HG02938 (cell line): ENCODE measurements around the gene TTLL11.

Experiments
- ATAC-seq: cut with Tn5 transposase; IDR thresholded peaks from one replicate; pipeline ENCODE4 v1.9.1; 2021; ENCODE audit warnings: mild to moderate bottlenecking, moderate library complexity; ENCODE audit not compliant: unreplicated experiment

Gene TTLL11

GRCh38 chr9:121886759-121887485, 206.2 kb downstream of the TTLL11 start:
- no peak for ATAC-seq

DNA sequence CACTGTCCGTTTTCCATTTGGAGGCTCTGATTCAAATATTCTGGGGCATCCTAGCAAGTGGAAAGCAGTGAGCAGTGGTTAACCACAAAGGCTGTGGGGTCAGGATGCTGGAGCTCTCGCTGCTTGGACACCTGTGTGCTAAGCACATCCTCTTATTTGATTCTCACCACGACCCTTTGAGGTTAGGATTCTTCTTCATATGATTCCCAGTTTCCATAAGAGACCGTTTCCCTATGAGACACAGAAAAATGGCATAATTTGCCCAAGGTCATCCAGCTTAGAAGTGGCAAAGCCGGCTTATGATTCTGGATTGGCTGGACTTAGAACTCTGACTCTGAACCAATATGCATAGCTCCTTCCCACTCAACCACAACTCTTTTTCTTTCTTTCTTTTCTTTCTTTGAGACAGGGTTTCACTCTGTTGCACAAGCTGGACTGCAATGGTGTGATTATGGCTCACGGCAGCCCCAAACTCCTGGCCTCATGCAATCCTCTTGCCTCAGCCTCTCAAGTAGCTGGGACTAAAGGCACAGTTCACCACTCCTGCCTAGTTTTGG, 207.7 kb downstream of the TTLL11 start:
- no peak for ATAC-seq

DNA sequence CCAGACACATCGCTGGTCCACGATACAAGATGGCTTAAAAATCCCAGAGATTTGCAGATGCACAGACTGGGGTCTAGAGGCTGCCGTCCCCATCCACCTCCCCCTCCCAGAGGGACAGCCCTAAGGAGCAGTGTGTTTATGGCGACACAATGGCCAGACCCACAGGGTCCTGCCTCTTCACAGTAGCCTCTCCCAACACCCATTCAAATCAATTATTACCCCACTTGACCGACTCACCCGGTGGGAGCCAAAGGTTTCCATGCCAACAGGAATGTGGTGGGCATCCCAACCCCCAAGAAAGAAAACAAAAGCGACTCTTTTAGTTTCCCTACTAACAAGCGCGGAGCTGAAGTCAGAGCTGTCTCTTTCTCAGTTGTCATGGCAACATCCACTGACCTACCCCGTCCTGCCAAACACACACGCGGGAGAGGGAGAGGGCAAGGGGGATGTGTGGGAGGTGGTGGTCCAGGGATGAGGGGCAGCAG, 209.0 kb downstream of the TTLL11 start:
- ATAC-seq: no peak

GRCh38 chr9:121883281-121884056, 209.6 kb downstream of the TTLL11 start:
- ATAC-seq: no peak

- ATAC-seq: no peak
Observed at GRCh38 chr9:121881920-121882500, 211.1 kb downstream of the TTLL11 start.

DNA sequence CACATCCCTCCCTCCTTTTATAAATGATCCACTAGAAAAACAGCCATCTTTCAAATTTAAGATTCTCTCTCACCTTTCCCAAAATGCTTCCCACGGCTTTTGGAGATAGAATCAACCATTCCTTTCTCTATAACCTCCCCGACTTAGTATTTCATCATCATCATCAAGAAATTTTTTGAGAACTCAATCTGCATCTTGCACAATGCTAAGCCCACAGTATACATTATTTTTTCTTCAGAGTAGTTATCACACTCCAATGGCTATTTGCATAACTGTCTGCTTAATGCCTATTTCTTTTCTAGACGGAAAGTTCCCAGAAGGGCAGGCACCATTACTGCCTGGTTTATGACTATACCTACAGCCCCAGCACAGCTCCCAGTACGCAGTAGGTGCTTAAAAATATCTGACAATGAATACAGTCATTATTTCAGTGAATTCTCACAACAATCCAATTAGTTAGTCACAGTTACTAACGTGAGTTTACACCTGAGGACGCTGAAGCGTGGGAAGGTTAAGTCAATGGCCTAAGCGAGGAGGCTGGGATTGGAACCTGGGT, 212.7 kb downstream of the TTLL11 start:
- no peak for ATAC-seq

GRCh38 chr9:121878271-121878822, 214.8 kb downstream of the TTLL11 start:
- no peak for ATAC-seq

DNA sequence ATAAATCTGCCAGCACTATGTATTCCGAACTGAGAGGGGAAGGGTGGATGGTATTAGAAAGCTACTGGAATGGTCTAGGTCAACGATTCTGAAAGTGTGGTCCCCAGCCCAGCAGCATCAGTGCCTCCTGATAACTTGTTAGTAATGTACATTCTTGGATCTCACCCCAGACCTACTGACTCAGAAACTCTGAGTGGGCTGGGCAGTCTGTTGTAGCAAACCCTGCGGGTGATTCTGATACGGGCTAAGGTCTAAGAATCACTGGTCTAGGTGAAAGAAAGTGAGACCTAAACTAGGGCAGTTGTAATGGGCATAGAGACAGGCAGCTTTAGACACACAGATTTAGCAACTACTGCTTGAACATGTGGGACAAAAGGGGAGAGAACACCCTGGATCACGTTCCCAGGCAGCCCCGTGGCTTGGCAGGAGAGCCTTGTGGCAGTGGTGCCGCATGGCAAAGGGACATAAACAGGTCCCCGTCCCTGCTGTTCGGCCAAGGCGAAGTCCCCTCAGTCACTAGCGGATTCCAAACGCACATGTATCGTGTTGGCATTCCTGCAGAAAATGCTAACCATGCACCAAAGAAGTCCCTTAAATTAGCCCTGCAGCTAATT, 216.3 kb downstream of the TTLL11 start:
- ATAC-seq: no peak

- no peak for ATAC-seq
Observed at GRCh38 chr9:121876255-121876654, 216.9 kb downstream of the TTLL11 start.

- ATAC-seq: no peak
Observed at GRCh38 chr9:121874524-121874923, 218.6 kb downstream of the TTLL11 start.

DNA sequence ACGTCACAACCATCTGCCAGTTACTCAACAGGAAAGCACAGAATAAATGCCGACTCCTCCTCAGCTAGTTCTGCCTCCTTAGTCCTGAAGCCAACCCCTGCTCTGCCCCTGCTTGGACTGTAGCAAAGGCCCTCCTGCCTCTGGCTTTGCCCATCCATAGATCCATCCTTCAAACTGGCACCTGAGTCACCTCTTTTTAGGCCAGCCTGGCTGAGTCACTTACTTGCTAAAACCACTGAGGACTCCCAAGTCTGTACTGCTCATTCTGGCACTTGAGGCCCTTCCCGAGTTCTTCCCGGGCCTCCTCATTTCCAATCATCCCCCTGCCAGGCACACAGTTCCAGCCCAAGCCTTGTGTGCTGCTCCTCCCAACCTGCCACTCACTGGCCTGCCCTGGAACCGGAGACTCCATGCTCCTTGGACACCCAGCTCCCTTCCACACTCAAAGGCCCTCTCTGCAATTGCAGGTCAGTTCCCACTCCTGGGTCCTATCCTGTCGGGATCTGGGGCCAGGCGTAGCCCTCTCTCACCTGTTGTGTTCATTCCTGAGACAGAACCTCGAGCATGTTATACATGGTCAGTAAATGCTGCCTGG, 221.6 kb downstream of the TTLL11 start:
- ATAC-seq: no peak

DNA sequence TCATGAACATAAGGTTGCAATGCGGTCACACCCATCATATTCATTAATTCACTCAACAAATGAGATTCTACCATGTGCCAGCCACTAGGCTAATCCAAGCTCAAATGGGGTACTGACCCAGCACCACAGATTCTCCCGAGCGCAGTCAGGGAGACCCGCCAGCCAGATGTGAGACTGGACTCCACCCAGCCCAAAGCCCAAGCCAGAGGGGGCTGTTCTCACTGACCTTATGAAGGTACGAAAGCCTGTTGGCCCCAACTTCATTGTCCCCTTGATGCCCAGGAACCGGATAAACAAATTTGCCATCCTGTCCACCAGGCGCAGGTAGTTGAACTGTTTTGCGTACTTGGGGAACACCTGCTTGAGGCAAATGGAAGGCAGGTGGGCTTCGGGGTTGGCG, 222.8 kb downstream of the TTLL11 start:
- no peak for ATAC-seq

DNA sequence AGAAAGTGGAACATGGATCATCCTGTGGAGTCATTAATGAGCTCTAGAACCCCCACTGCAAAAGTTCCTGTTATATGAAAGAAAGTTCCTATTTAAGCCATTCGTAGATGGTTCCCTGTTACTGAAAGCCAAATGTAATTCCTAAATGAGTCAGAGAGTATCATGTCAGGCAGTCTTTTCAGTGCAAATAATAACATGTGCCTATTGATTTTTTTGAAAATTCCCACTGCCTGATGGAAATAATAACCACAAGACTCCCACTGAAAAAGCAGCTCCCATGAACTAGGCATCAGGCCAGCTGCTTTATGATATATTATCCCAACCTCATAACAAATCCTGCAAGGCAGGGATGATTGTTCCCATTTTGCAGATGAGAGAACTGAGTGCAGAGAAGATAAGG, 224.5 kb downstream of the TTLL11 start:
- ATAC-seq: no peak

DNA sequence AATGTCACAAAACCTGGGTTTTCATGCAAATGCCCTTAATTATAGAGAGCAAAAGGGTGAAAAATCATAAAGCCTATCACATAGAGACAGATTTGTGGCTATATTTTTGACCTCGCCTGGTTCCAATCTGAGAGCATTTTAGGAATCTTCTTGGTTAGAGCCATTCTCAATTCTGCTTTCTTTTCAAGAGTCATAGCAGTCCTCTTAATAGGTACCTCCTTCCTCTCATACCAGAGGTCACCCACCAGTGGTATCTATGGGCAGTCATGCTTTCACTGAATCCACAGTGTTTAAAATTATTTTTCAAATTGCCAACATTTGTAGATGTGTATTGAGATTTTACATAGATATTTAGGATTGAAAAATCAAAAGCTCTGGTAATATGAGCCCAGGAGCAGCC, 226.2 kb downstream of the TTLL11 start:
- no peak for ATAC-seq

DNA sequence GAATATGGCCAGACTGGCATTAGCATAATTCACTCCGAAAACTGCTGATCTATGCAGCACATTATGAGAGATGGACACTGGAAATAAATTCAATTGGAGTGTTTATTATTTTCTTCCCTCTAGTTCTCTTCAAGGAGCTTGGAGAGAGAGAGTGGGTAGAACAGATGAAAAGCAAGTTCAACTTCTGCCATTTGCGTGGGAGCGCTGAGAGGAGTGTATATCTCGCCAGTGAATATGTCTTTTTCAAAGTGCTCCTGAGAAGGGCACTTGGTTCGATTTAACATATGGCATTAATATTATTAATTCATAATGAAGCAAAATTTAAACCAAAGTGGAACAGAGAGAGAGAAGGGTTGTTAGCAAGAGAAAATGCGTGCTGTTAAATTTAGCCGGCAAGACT, 227.2 kb downstream of the TTLL11 start:
- ATAC-seq: no peak

DNA sequence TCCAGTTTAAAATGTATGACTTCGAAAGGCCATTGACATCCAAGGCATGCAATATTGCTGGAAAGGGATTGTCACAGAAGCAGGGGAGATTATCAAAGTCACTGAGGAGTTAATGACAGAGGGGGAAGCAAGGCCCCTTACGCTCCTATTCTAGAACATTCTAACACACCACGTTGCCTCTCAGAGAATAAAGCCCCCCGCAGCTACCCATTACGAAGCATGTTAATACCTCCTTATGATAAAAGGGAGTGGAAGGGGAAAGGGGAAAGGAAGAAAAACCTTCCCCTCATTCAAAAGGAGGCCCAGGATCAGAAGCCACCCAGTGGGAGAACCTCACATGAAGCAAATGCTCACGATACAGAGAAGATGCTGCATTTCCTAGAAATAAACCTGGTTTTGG, 228.0 kb downstream of the TTLL11 start:
- ATAC-seq: no peak

DNA sequence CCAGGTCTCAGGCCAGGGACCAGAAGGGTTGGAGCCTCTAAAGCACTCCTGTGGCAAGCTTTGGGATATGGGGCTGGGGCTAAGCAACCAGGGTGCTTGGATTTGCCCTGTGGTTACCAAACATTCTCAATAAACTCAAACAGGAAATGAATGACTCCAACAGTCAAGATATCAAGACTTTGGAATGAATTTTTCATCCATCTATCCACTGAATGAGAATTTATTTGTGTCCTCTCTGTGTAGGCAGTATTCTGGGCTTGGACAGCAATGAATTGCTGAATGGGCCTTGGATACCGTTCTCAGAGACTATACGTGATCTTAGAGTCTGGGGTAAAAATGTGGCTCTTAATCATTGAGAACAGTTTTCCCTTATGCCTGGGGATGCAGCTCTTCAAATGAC, 229.2 kb downstream of the TTLL11 start:
- ATAC-seq: no peak

GRCh38 chr9:121862371-121863332, 230.5 kb downstream of the TTLL11 start:
- ATAC-seq: no peak
